ENCODE results near the gene CYBA. TPM values are rescaled to one million over a fixed set of nuclear protein-coding genes. Genes with fewer than 3 reads are reported as not detected.

Gene CYBA
- total and polyA plus RNA-seq, 9 donors = 6.5 to 244 (median 56.6) TPM

GRCh38 chr16:88695218-88695617 lies 44.4 kb upstream of the CYBA start:
- Histone ChIP-seq H3K36me3 (peaks cover 2% of the 10 kb centered on the region), H3K4me1 (ENCODE audit: insufficient read depth) (no peaks in the 10 kb centered on the region), H3K27me3 (peaks cover 2% of the 10 kb centered on the region), H3K9me3 (no peaks in the 10 kb centered on the region), H3K27ac (no peak overlapping the region), H3K4me3 (no peak overlapping the region)
- TF ChIP-seq EP300 (IDR thresholded peaks at IDR 0.05) (no peak), POLR2A (IDR thresholded peaks at IDR 0.05) (no peak), CTCF (IDR thresholded peaks at IDR 0.05) (no peak)
- intact Hi-C loops (cut with DNase I) = no loop called here
- 64 to 75% (median 68%) methylated on average over 9 to 15 of the region's 15 CpGs for WGBS, 3 donors
- no peak for DNase-seq

- no peak overlapping the region for H3K27ac ChIP-seq
- no peaks in the 10 kb centered on the region for H3K4me1 ChIP-seq (ENCODE audit: insufficient read depth)
- intact Hi-C loops (cut with DNase I) = no loop called here
- whole genome bisulfite sequencing, 3 donors = 80 to 83% (median 81%) methylated on average over 26 to 37 of the region's 37 CpGs
- no peak overlapping the region for H3K4me3 ChIP-seq
- DNase-seq = no peak
- no peak for TF ChIP-seq CTCF (IDR thresholded peaks at IDR 0.05)
- TF ChIP-seq EP300 (IDR thresholded peaks at IDR 0.05) = no peak
- no peak for TF ChIP-seq POLR2A (IDR thresholded peaks at IDR 0.05)
- peaks cover 2% of the 10 kb centered on the region for H3K36me3 ChIP-seq
- no peaks in the 10 kb centered on the region for H3K9me3 ChIP-seq
- peaks cover 2% of the 10 kb centered on the region for H3K27me3 ChIP-seq
Measured at GRCh38 chr16:88694221-88695087, 43.6 kb upstream of the CYBA start.

- intact Hi-C loops (cut with DNase I) = no loop called here
- Histone ChIP-seq H3K27me3 (peaks cover 2% of the 10 kb centered on the region), H3K4me1 (ENCODE audit: insufficient read depth) (no peaks in the 10 kb centered on the region), H3K4me3 (no peak overlapping the region), H3K9me3 (no peaks in the 10 kb centered on the region), H3K36me3 (peaks cover 2% of the 10 kb centered on the region), H3K27ac (no peak overlapping the region)
- no peak for DNase-seq
- WGBS, 3 donors = 84 to 86% (median 84%) methylated on average over 31 to 39 of the region's 39 CpGs
- TF ChIP-seq EP300 (IDR thresholded peaks at IDR 0.05) = no peak
- no peak for TF ChIP-seq CTCF (IDR thresholded peaks at IDR 0.05)
- TF ChIP-seq POLR2A (IDR thresholded peaks at IDR 0.05) = no peak
Measured at GRCh38 chr16:88693420-88694177, 42.7 kb upstream of the CYBA start.

GRCh38 chr16:88692861-88693260 lies 42.0 kb upstream of the CYBA start:
- no peaks in the 10 kb centered on the region for H3K36me3 ChIP-seq
- 64 to 82% (median 77%) methylated on average over 10 of the region's 10 CpGs for WGBS, 3 donors
- H3K4me1 ChIP-seq (ENCODE audit: insufficient read depth) = no peaks in the 10 kb centered on the region
- no peak overlapping the region for H3K4me3 ChIP-seq
- no peak overlapping the region for H3K27ac ChIP-seq
- intact Hi-C loops (cut with DNase I) = no loop called here
- no peak for DNase-seq
- TF ChIP-seq POLR2A (IDR thresholded peaks at IDR 0.05) (no peak), EP300 (IDR thresholded peaks at IDR 0.05) (no peak), CTCF (IDR thresholded peaks at IDR 0.05) (no peak)
- peaks cover 2% of the 10 kb centered on the region for H3K27me3 ChIP-seq
- no peaks in the 10 kb centered on the region for H3K9me3 ChIP-seq

Data from ovary (tissue), 9 donors.